Stimulated activated CD8-positive, alpha-beta memory T cell treated with anti-CD3 and anti-CD28 coated beads, Interleukin-4, amount 100 ng/mL, for 1 hour (primary cell): Measurements from ENCODE around the gene LYSMD3.
A peak's percentile ranks its signal among the peaks of the same experiment; 100 is the strongest.
"Not testable (repeated sequence)": the region's sequence is repeated elsewhere in the genome, so short reads cannot be mapped to it uniquely, and the experiment has no call there.

Experiments used
- DNase-seq, 2 donors: peaks; one replicate each; pipeline ENCODE4 v3.0.0-alpha.2; 2020; ENCODE audit warnings: low read depth in 2 of 2, low spot score in 1 of 2

LYSMD3 gene

DNA sequence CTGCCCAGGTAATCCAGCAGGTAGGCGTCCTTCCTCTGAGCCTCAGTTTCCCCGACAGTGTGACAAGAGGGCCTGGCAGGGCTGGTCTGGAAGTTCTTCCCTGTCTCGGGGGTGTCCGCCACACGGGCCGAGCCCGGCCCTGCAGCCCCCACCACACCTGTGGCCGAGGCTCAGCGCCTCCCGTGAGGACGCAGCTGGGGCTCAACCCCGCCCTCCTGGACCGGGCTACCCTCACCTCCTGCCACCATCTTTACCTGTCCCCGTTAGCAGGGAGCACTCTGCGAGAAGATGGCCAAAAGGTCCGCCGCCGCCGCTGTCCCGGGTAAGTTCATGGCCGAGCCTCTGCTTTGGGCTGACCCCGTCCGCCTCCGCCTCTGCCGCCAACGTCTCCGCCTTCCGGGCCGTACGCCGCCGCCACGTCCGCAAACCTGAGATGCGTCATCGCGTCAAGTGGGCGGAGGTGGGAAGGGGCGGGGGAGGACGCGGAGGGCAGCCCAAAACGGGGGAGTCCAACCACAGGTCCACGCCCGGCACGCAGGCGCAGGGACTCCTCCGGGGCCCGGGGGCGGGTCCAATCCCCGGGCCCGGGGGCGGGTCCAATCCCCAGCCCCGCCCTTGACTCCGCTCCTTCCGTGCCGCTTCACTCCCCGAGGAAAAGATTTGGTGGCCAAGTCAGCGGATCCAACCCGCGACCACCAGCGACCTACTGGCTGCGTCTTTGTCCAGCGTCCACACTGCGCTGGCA lies at the start of gene LYSMD3:
TSS of gene LYSMD3 (minus strand) at position 391 of the 745 bp plus-strand sequence. CDS start 4,295 bp downstream, outside the sequence.
- peak; percentile 93 to 95 for DNase-seq

DNA sequence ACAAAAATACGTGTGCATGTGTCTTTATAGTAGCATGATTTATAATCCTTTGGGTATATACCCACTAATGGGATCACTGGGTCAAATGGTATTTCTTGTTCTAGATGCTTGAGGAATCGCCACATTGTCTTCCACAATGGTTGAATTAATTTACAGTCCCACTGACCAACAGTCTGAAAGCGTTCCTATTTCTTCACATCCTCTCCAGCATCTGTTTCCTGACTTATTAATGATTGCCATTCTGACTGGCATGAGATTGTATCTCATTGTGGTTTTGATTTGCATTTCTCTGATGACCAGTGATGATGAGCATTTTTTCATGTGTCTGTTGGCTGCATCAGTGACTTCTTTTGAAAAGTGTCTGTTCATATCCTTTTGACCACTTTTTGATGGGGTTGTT lies 47.2 kb upstream of the LYSMD3 start:
- DNase-seq, result not testable (repeated sequence)

DNA sequence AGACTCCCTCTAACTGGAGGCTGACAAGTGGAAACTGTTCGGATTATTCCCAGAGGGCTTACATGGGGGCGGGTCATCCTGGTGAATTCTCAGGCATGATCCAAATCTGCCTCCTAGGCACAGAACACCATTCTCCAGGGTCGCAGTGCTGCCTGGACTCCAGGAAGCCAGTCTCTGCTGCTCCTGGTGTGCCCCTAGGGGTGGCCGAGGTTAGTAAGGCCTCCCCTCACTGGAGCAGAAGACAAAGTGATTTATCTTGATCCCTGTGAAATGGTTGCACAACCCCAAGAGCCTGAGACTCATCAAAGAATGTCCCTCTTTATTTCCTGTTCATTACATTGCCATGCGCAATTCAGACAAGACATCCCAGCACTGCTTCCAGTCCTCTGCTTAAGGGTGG lies 46.3 kb upstream of the LYSMD3 start:
- DNase-seq, result no peak

DNA sequence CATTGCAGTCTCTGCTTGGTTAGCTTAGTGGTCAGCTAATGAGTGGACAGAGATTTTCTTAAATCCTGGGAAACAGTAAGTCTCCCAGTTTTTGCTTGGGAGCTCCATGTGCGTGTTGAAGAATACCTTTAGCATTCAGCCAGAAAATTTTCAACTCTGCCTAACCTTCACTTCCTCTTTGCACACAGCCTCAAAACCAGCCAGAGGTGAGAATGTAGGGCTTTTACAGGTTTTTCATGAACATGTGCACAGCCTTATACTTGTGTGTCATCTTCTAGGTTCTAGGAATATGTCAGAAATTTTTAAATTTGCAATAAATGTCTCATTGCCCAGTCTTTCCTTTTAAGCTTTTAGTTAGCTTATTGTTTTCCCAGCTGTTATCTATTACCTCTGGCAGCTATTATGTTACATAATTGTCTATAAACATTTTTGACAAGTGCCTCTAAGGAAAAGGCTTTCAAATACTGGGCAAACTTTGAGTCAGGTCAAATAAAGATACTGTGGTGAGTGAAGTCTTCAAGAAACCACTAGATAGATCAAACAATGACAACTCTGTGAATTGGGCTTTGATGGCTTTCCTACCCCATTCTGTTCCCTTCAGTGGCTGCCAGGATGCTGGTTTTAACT lies 41.9 kb upstream of the LYSMD3 start:
- no peak for DNase-seq

DNA sequence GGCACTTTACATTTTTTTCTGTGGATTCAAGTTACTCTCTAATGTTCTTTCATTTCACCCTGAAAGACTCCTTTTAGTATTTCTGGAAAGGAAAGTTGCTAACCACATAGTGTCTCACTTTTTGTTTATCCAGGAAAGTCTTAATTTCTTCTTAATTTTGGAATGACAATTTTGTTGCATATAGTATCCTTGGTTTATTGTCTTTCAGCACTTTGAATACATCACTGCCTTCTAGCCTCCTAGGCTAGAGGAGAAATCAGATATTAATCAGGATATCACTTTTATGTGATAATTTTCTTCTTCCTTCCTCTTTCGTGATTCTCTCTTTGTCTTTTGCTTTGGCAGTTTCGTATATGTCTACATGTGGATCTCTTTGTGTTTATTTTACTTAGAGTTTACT lies 40.6 kb upstream of the LYSMD3 start:
- DNase-seq, result no peak

DNA sequence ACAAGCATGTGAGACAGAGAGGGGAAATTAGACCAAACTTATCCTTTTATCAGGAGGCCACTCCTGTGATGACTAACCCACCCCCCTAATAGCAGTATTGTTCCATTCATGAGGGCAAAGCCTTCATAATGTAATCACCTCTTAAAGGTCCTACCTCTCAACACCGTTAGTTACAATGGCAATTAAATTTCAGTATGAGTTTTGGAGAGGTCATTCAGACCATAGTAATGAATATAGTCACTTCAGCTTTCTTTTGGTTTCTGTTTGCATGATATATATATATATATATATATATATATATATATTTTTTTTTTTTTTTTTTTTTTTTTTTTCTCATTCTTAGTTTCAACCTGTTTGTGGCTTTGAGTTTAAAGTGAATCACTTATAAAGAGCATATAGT lies 39.7 kb upstream of the LYSMD3 start:
- no peak for DNase-seq

DNA sequence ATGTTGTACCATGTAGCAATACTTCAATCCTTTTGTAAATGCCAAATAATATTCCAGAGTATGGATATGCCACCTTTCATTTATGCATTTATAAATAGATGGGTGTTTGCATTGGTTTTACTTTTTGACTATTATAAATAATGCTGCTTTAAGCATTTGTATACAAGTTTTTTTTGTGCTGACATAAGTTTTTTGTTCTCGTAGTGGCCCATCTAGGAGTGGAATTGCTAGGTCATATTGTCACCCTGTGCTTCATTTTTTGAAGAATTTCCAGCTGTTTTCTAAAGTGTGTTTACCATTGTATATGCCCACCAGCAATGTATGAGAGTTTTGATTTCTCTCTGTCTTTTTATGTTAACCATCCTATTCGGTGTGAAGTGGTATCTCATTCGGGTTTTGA lies 36.1 kb upstream of the LYSMD3 start:
- no peak for DNase-seq

DNA sequence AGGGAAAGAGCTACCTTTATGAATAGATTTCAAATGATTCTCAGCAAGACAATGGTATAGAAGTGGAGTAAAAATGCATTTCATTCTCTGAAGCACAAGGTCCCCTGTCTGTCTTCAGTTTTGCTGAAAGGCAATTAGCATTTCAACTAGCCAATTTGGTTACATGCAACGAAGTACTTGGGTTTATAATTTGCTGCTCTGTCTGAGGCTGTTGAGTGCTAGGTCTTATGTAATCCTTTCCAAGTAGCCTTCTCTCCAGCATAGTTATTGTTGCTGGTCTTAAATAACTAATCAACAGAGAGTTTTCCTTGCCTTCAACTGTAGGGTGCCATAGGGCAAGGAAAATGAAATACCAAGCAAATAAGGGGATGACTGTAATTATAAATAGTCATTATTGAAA lies 33.7 kb upstream of the LYSMD3 start:
- DNase-seq, result no peak

DNA sequence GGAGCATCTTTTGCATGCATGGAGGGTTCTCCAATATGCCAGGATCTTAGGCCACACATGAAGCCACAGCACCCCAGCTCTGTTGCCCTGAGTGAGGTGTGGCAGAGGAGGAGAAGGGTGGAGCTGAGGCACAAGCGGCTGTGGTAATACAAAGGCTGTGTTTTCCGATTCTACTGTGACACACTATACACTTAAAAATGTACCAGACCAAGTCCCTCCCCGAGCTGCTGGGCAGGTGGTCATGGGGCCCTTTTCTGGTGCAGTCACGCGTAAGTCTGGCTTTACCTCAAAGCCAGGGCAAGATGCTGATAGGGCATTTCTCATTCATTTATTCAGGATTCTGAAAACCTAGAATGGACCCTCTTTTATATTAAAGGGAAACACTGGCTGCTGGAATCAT lies 33.0 kb upstream of the LYSMD3 start:
- no peak for DNase-seq

DNA sequence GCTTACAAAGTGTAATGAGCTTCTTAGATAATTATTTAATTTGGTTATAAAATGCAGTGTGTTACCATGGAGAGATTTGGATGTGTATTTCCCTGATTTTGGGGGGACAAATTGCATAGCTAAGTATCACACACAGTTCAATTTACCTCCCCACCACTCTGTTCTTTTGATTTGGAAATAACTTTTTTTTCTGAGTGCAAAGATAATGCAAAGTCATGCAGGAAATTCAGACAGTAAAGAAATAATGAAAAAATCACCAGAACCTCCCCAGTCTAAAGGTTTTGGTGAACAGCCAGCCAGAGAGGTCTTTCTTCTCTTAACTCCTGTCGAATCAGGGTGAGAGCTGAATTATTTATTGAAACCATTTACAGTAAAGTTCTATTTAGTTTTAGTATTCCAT lies 32.4 kb upstream of the LYSMD3 start:
- DNase-seq, result no peak

DNA sequence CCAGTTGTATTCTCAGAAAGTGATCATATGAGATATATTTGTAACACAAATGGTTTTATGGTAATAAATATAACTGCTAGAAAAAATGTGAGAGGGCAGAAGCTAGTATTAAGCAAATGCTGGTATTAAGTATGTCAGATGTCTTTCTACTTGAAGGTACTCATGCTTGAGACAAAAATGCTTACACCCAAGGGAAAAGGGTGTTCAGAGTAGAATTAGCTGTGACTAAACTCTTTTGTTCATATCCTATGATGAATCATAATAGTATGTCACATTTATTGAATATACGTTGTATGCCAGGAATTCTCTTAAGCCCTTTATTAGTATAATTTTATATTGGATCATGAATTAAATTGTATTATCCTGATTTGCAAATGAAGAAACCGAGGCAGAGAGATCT lies 31.4 kb upstream of the LYSMD3 start:
- no peak for DNase-seq

DNA sequence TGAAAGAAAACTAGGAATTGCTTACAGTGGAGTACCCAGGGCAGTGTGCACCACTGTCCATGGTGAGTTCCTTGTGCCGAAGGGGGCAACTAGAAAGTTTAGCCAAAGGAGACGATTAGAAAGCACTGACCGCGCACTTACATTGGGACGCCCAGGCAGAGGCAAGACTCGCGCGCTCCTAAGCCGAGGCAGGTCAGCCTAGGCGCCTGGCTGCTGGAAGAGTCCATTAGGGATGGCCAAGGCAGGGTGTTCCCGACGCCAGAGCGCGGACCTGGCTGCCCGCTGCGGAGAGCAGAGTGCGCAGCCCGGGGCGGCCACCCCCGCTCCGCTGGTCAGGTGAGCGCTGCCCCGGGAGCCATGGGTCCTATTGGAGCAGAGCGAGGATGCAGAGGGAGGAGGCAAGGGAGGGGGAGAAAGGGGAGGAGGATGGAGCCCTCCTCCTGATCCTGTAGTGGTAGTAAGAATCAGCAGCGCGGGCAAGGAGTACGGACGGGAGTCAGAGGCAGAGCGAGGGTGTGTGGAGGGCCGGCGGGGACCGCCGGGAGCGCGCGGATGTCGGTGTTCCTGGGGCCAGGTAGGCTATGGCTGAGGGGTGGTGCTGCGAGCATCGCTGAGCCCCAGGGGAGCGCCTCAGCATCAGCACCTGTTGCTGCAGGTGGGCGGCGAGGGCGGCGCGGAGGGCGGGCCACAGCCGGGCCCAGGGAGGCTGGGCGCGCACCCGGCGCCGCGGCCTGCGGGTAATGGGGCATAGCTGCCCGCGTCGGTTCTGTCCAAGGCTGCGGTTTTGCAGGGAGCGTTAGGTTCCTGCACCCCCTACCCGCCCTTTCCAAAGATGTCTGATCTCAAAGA lies 29.2 kb upstream of the LYSMD3 start, which contains the start of gene ADGRV1:
TSS of gene ADGRV1 (plus strand) at position 454 of the 849 bp plus-strand sequence. CDS start at position 553, 99 bp downstream.
- DNase-seq, result no peak

DNA sequence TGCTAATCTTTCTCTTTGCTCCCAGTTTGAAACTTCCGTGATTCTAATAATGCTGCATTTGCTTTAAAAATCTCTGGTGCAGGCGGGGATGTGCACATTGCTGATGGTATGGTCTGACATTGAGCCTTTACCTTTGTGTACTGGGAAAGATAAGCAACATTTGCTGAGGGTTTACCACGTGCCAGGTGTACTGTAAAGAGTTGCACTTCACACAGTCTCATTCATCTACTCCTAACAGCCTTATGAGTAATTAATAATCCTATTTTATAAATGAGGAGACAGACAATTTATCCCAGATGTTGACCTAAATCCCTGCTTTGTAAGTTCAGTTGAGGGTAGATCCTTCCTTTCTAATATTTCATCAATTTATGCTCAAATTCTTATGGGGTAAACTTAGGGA lies 28.5 kb upstream of the LYSMD3 start:
- DNase-seq, result no peak

DNA sequence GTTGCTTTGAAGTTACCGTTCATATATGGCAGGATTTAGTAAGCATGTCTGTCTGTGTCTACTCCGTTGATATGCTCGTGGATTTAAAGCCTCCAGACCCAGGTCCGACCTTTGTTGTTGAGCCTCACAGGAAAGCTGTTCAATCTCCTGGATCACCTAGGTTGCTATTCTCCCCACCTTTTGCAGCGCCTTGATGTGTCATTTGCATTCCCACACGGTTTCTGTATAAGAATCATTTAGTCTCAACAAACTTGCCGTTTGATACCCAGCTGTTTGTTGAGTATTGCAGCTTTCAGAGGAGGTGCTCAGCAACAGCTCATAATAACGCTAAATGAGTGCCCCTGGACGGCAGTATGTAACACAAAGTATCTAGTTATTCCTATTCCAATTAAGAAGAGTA lies 28.0 kb upstream of the LYSMD3 start:
- no peak for DNase-seq

DNA sequence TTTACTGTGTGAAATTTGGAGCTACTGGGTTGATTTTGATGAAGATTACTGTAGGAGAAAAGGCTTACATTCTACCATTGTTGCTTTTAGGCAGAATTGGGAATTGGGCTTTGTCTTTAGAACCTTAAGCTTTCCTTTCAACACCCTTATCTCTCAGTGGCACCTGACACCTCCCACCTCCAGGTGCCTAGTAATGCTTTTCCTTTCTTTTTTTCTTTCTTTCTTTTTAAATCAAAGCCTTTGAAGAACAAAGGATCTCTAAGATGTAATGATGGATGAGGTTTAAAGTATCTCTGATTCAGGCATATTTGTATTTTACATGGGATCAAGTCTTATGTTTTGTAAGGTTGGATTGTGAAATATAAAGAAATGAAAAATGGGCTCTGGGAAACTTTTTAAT lies 26.3 kb upstream of the LYSMD3 start:
- DNase-seq, result no peak

DNA sequence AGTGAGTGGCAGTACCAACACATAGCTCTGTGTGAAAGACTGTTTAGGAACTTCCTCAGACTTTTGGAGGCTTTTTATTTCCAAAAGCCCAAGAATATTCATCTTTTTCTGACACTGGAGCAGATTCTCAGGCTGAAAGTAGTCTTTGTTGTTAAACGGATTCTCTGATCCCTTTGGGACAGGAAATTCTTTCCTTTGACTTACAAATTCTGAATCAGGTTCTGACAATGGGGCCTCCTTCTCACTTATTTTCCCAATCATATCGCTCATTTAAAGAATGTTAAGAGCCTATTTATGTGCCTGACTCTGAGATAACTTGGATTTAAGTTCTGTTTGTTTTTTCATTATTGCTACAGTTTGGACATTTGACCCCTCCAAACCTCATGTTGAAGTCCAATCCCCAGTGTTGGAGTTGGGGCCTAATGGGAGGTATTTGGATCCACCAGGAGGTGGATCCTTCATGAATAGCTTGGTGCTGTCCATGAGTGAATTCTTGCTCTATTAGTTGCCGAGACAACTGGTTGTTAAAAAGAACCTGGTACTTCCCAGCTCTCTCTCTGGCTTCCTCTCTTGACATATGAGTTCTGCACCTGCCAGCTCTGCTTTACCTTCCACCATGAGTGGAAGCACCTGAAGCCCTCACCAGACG lies 25.1 kb upstream of the LYSMD3 start:
- no peak for DNase-seq

DNA sequence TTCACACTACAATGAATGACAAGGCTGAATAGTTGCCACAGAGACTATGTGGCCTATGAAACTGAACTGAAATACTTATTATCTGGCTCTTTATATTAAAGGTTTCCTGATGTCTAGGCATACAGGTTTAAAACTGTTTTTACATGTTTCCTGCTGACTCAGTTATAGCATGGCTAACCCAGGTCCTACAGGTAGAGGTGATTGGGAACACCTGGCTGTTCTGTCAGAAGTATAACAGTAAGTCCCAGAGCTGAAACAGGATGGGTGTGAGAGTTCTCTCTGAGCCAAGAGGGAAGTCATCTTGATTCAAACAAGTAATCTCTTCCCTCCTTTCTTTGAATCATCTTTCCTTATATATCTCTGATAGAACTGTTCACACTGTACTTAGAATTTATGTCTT lies 24.3 kb upstream of the LYSMD3 start:
- no peak for DNase-seq

DNA sequence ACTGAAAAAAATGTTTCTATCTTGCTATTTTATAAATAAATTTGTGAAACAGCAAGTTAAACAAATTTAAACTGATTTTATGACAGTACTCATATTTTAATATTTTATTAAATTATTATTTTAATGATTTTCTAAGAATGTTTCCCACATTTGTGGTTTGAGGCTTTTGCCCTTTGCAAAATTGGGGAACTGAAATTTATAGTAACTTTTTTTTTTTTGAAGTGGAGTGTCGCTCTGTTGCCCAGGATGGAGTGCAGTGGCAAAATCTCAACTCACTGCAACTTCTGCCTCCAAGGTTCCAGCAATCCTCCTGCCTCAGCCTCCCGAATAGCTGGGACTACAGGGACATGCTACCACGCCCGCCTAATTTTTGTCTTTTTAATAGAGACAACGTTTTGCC lies 22.0 kb upstream of the LYSMD3 start:
- DNase-seq, result no peak

DNA sequence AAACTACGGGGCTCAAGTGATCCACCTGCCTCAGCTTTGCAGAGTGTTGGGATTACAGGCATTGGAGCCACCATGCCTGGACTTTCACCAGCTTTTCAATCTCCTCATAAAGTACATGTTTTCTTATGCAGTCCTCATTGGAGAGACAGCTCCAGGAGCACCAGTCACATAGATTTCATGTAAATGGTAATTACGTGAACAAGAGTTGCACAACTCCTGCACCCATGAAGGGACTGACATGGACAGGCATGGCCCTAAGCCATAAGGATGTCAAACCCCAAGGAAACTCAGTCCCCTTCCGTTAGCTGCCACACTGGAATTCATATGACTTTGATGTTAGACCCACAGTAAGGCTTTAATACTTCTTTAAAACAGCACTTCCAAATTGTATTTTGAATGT lies 21.6 kb upstream of the LYSMD3 start:
- DNase-seq, result no peak

DNA sequence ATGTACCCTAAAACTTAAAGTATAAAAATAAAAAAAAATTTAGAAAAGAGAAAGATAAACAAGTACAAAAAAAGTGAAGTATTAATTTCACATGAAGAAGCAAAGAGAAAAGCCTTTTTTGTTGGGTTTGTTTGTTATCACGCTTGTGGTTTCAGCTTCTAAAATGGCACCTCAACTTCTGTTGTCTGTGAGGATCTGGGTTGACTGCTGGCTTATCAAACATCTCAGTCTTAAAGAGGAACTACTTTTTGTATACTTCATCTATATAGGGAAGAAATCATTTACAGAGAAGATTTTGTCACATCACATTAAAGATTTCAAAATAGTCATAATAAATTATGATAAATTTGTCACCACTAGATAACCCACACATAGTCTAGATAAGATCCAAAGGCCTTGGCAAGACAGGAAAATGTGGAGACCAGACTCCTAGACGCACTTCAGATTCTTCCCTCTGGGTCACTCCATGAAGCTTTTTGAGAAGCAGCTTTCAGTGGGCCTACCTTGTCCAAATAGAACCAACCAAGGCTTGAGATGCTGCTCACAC lies 20.4 kb upstream of the LYSMD3 start:
- DNase-seq, result no peak

DNA sequence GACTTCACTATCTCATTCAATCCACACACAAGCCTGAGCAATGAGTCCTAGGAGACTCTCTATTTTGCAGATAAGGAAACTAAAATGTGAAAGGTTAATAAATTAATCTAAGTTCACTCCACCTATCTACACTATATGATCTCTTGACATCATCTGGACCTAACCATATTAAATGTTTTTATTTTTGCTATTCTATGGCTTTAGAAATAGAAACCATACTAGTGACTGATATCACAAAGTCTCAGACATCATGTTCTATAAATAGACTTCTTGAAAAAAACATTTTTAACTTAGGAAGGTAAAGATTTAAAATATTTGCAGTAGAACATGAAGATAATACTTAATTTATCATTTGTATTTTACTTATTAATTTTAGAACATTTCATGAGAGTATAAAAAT lies 19.8 kb upstream of the LYSMD3 start:
- DNase-seq, result no peak
